IMR-90 (cell line): Measurements from ENCODE around the gene DRAXIN. TPM values are rescaled to one million over a fixed set of nuclear protein-coding genes. Genes with fewer than 3 reads are reported as not detected.

Experiments
- ATAC-seq: fragments of 200-7000 bp; cut with Tn5 transposase; 2 replicates; pipeline ENCODE4 v1.9.1; 2020; ENCODE audit warnings: low read depth, mild to moderate bottlenecking, moderate library complexity
- BruUV-seq: library from RNA; stranded (reverse); fragments of 400-500 nt; replicated peaks from 2 replicates; lab custom pipeline; 2021; lab: Mats Ljungman, UMichigan
- CTCF ChIA-PET: fragments of 300-600 bp; formaldehyde crosslinking; extraction: SDS; loops from one replicate; lab custom pipeline; 2021; ENCODE audit warnings: antibody characterized with exemption; lab: Yijun Ruan, JAX
- POLR2A ChIA-PET: fragments of 300-600 bp; sonication (Branson Sonifier 250); formaldehyde crosslinking; loops from one replicate; lab custom pipeline; 2022; ENCODE audit warnings: antibody characterized with exemption; ENCODE audit not compliant: unreplicated experiment; lab: Charles Lee
- DNase-seq: peaks from one replicate; pipeline ENCODE4 v3.0.0; 2013
- H2AFZ ChIP-seq: replicated peaks from 2 replicates; pipeline ENCODE3; 2013; ENCODE audit warnings: low read length, mild to moderate bottlenecking; ENCODE audit not compliant: poor library complexity
- H2AK5ac ChIP-seq: 2 replicates; pipeline ENCODE4 v1.6.1; 2013; ENCODE audit warnings: low read depth, low read length, inconsistent platforms
- H2AK9ac ChIP-seq: replicated peaks from 2 replicates; pipeline ENCODE3; 2013; ENCODE audit warnings: mild to moderate bottlenecking, low read depth, low read length, moderate library complexity; ENCODE audit not compliant: poor library complexity
- H2BK120ac ChIP-seq: 2 replicates; pipeline ENCODE4 v1.6.1; 2013; ENCODE audit warnings: low read depth, low read length, inconsistent platforms
- H2BK15ac ChIP-seq: 3 replicates; pipeline ENCODE4 v1.6.1; 2013; ENCODE audit warnings: low read depth, low read length, inconsistent platforms
- H2BK20ac ChIP-seq: 2 replicates; pipeline ENCODE4 v1.6.1; 2013; ENCODE audit warnings: low read depth, mild to moderate bottlenecking, inconsistent platforms, low read length, moderate library complexity
- H2BK5ac ChIP-seq: 2 replicates; pipeline ENCODE4 v1.6.1; 2013; ENCODE audit warnings: mild to moderate bottlenecking, low read depth, low read length, inconsistent platforms; ENCODE audit not compliant: poor library complexity, severe bottlenecking
- H3K14ac ChIP-seq: replicated peaks from 2 replicates; pipeline ENCODE4 v1.6.1; 2013; ENCODE audit warnings: low read depth, low read length, inconsistent platforms
- H3K18ac ChIP-seq: 2 replicates; pipeline ENCODE4 v1.6.1; 2013; ENCODE audit warnings: low read depth, low read length, control low read depth
- H3K23ac ChIP-seq: 2 replicates; pipeline ENCODE4 v1.6.1; 2013; ENCODE audit warnings: low read depth, low read length, inconsistent platforms
- H3K27ac ChIP-seq: 2 replicates; pipeline ENCODE4 v1.5.1; 2013; ENCODE audit warnings: mild to moderate bottlenecking, control low read depth, low read length; ENCODE audit not compliant: insufficient read depth
- H3K27me3 ChIP-seq: 2 replicates; pipeline ENCODE4 v1.6.1; 2013; ENCODE audit warnings: low read length; ENCODE audit not compliant: control insufficient read depth, insufficient read depth
- H3K36me3 ChIP-seq: 2 replicates; pipeline ENCODE4 v1.6.1; 2013; ENCODE audit warnings: low read length, mixed read lengths; ENCODE audit not compliant: control insufficient read depth, insufficient read depth
- H3K4ac ChIP-seq: 2 replicates; pipeline ENCODE4 v1.6.1; 2013; ENCODE audit warnings: low read depth, low read length, inconsistent platforms
- H3K4me1 ChIP-seq: 2 replicates; pipeline ENCODE4 v1.6.1; 2013; ENCODE audit warnings: low read length, mixed read lengths; ENCODE audit not compliant: control insufficient read depth, insufficient read depth
- H3K4me2 ChIP-seq: 2 replicates; pipeline ENCODE4 v1.6.1; 2013; ENCODE audit warnings: low read depth, mild to moderate bottlenecking, control low read depth, low read length, moderate library complexity
- H3K4me3 ChIP-seq: 2 replicates; pipeline ENCODE4 v1.5.1; 2013; ENCODE audit warnings: low read depth, mild to moderate bottlenecking, control low read depth, low read length, moderate library complexity; ENCODE audit not compliant: insufficient read depth
- H3K56ac ChIP-seq: 2 replicates; pipeline ENCODE4 v1.6.1; 2013; ENCODE audit warnings: low read length, inconsistent platforms; ENCODE audit not compliant: insufficient read depth; ENCODE audit errors: extremely low read depth
- H3K79me1 ChIP-seq, 2 experiments: 2 replicates each; pipeline ENCODE4 v1.6.1; 2013; ENCODE audit warnings: low read length in 2 of 2, inconsistent platforms in 1 of 2, low read depth in 1 of 2
- H3K9ac ChIP-seq: 2 replicates; pipeline ENCODE4 v1.6.1; 2013; ENCODE audit warnings: low read depth, low read length, control low read depth
- H3K9me1 ChIP-seq: 2 replicates; pipeline ENCODE4 v1.6.1; 2013; ENCODE audit warnings: low read length, inconsistent platforms; ENCODE audit not compliant: insufficient read depth
- H3K9me3 ChIP-seq: 2 replicates; pipeline ENCODE4 v1.6.1; 2013; ENCODE audit warnings: low read length; ENCODE audit not compliant: control insufficient read depth, insufficient read depth
- H4K20me1 ChIP-seq: 2 replicates; pipeline ENCODE4 v1.6.1; 2013; ENCODE audit warnings: low read length, inconsistent platforms; ENCODE audit not compliant: insufficient read depth
- H4K5ac ChIP-seq: 2 replicates; pipeline ENCODE4 v1.6.1; 2013; ENCODE audit warnings: mild to moderate bottlenecking, low read depth, low read length, control low read depth
- H4K8ac ChIP-seq, 2 experiments: 2 replicates each; pipeline ENCODE4 v1.6.1; 2013; ENCODE audit warnings: low read depth in 2 of 2, low read length in 2 of 2, control low read depth in 1 of 2, inconsistent platforms in 1 of 2
- H4K91ac ChIP-seq: 2 replicates; pipeline ENCODE4 v1.6.1; 2013; ENCODE audit warnings: low read depth, low read length, inconsistent platforms; ENCODE audit not compliant: insufficient read depth
- CEBPB ChIP-seq: IDR thresholded peaks from 2 replicates; pipeline ENCODE4 v1.6.1; 2012; ENCODE audit warnings: low read depth, low read length, improper control_type of control experiment
- MAZ ChIP-seq: IDR thresholded peaks from 2 replicates; pipeline ENCODE4 v1.6.1; 2012; ENCODE audit warnings: low read depth, mild to moderate bottlenecking, low read length, improper control_type of control experiment, moderate library complexity, borderline replicate concordance
- MXI1 ChIP-seq: IDR thresholded peaks from 2 replicates; pipeline ENCODE4 v1.6.1; 2012; ENCODE audit warnings: low read depth, mild to moderate bottlenecking, low read length, moderate library complexity, borderline replicate concordance
- RFX5 ChIP-seq: IDR thresholded peaks from 2 replicates; pipeline ENCODE4 v1.8.0; 2012; ENCODE audit warnings: low read depth, mild to moderate bottlenecking, low read length, moderate library complexity
- SMC3 ChIP-seq: fragments of 150-350 bp; IDR thresholded peaks from 2 replicates; pipeline ENCODE4 v1.6.1; 2016; ENCODE audit warnings: low read depth, mild to moderate bottlenecking, antibody characterized with exemption, low read length, moderate library complexity
- USF2 ChIP-seq: fragments of 150-350 bp; IDR thresholded peaks from 2 replicates; pipeline ENCODE4 v1.6.1; 2017; ENCODE audit warnings: mild to moderate bottlenecking, antibody characterized with exemption, low read length, low read depth
- WGBS, 2 experiments: methylation state at CpG; one replicate each; pipeline versions ENCODE4 v1.1.5 to v1.1.7; 2013; ENCODE audit warnings: missing lambda C conversion rate in 2 of 2; ENCODE audit not compliant: insufficient read length in 1 of 2; ENCODE audit errors: extremely low coverage in 2 of 2; 5-methylcytosine and 5-hydroxymethylcytosine counted together
- dilution Hi-C: fragments of 300-500 bp; cut with HindIII; formaldehyde crosslinking; loops from one replicate; pipeline ENCODE4 v1.14.3; 2018; ENCODE audit warnings: low sequenced_read_pairs; ENCODE audit not compliant: unreplicated experiment
- in situ Hi-C: fragments of 300-500 bp; cut with MboI; formaldehyde crosslinking; loops from 3 replicates; pipeline ENCODE4 v1.14.3; 2019; ENCODE audit warnings: low sequenced_read_pairs, inconsistent platforms, mixed read lengths
- intact Hi-C: fragments of 100-400 bp; cut with micrococcal nuclease; formaldehyde crosslinking; loops from 2 replicates; pipeline ENCODE4 v1.10.0; 2022
- polyA plus RNA-seq, 3 experiments: library from polyadenylated mRNA; depleted of rRNA; stranded (reverse); fragments of >200 nt; gene quantifications; 2 replicates each; pipeline ENCODE4 v1.2.3, GENCODE V29; 2012; ENCODE audit warnings: low replicate concordance in 1 of 3
- total RNA-seq: library from RNA; depleted of rRNA; stranded (reverse); fragments of >200 nt; gene quantifications from 2 replicates; pipeline ENCODE4 v1.2.3, GENCODE V29; 2012

Gene DRAXIN
- total and polyA plus RNA-seq, 2 of the 4 experiments (the other 2 are of a cell fraction) = under 0.01 to 0.02 TPM

GRCh38 chr1:11643782-11644181 is 47.7 kb upstream of the DRAXIN start:
- H3K14ac ChIP-seq = no peak overlapping the region
- no peak overlapping the region for H3K27ac ChIP-seq
- DNase-seq = no peak
- 38% methylated on average over 3 of the region's 5 CpGs; no CpG with 5 or more reads in 1 of the 2 experiments for WGBS, 2 experiments
- H2BK20ac ChIP-seq = no peak overlapping the region
- no peak overlapping the region for H2BK5ac ChIP-seq
- ATAC-seq = no peak
- H3K36me3 ChIP-seq = no peaks in the 10 kb centered on the region
- no peaks in the 10 kb centered on the region for H3K9me1 ChIP-seq
- dilution Hi-C loops = no loop called here
- in situ Hi-C loops = loop anchor here (5.0 to 10.0 kb wide), 2 partner anchors 401 to 609 kb away; no protein-coding TSS in a partner anchor
- H3K23ac ChIP-seq = no peak overlapping the region
- intact Hi-C loops = loop anchor here (2.0 kb wide), 1 partner anchor 165 kb away; the partner anchor contains the start of gene DISP3
- no peaks in the 10 kb centered on the region for H3K9me3 ChIP-seq
- H2AFZ ChIP-seq = no peak overlapping the region
- H4K8ac ChIP-seq = no peak overlapping the region
- no peak for TF ChIP-seq USF2
- TF ChIP-seq MXI1 = no peak
- TF ChIP-seq MAZ = no peak
- TF ChIP-seq RFX5 = no peak
- no peak for TF ChIP-seq CEBPB
- TF ChIP-seq SMC3 = no peak
- H3K9ac ChIP-seq = no peak overlapping the region
- ChIA-PET CTCF (interaction anchor here (1.0 to 2.7 kb wide), 3 partner anchors 403 to 606 kb away, joined by 4 to 12 read pairs (median 6); no protein-coding TSS in a partner anchor), POLR2A (no interaction called here)
- H2BK120ac ChIP-seq = no peak overlapping the region
- H4K91ac ChIP-seq = no peak overlapping the region
- BruUV-seq = no TSS peak
- H4K20me1 ChIP-seq = no peaks in the 10 kb centered on the region; the same call in 1 of the 2 replicates
- no peak overlapping the region for H2BK15ac ChIP-seq
- no peak overlapping the region for H3K18ac ChIP-seq
- no peak overlapping the region for H3K4me3 ChIP-seq
- H2AK5ac ChIP-seq = no peak overlapping the region
- no peaks in the 10 kb centered on the region for H3K79me1 ChIP-seq
- H4K5ac ChIP-seq = no peak overlapping the region
- no peak overlapping the region for H3K4ac ChIP-seq
- no peaks in the 10 kb centered on the region; the same call in 1 of the 2 replicates for H3K4me1 ChIP-seq
- no peak overlapping the region for H3K4me2 ChIP-seq
- peaks cover 8% of the 10 kb centered on the region; the same call in 1 of the 2 replicates for H3K27me3 ChIP-seq
- H3K56ac ChIP-seq = no peak overlapping the region
- H2AK9ac ChIP-seq = no peak overlapping the region
